GM19351 (cell line): ENCODE measurements around the gene ACO2.
"Not testable (repeated sequence)": the region's sequence is repeated elsewhere in the genome, so short reads cannot be mapped to it uniquely, and the experiment has no call there.

Source experiments
- ATAC-seq: cut with Tn5 transposase; IDR thresholded peaks from one replicate; pipeline ENCODE4 v1.9.1; 2021; ENCODE audit warnings: mild to moderate bottlenecking, moderate library complexity; ENCODE audit not compliant: unreplicated experiment

The ACO2 gene

DNA sequence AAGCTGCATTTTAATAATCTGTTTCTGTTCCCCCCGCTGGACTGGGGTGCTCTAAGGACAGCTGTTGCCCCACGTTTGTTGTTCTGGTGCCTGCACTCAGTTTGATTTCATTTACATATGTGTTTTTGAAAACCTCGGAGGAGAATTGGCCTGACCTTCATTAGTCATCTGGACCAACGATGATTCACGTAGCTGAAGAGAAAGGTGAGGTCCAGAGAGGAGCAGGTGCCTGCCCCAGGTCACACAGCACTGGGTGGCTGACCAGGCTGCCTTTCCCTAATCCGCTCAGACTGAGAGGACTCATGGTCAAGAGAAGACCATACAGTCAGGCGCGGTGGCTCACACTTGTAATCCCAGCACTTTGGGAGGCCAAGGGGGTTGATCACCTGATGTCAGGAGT is 95.6 kb downstream of the ACO2 start:
- no peak for ATAC-seq

DNA sequence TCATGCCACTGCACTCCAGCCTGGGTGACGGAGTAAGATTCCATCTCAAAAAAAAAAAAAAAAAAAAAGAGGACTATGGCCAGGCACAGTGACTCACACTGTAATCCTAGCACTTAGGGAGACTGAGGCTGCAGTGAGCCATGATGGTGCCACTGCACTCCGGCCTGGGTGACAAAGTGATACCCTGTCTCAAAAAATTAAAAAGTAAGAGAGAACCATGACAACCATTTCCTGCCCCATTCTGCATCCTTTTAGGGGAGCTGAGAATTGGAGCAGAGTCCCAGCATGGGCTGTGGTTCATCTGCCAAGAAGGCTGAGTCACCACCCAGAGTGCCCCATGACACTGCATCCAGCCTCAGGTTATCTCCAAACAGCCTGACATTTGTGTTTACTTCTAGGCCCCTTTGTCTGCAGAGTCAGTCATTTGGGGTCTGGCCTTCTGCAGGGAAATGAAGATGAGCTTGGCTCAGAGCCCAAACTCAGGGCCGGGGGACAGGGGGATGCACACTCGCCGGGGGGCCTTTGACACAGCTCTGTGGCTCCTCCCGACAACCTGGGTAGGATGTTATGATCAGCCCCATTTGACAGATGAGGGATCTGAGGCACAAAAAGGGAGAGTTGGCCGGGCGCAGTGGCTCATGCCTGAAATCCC is 96.6 kb downstream of the ACO2 start:
- ATAC-seq: no peak

DNA sequence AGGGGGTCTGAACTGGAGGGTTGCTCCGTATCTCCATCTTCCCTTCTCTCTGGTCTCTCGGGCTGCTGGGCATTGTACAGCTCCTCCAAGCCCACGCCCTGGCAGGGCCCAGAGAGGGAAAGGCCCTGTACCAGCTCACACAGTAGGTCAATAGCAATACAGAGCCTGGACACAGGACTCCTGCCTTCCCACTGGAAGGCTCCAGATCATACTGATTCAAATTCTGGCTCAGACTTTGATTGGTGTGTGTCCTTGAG is 98.5 kb downstream of the ACO2 start:
- ATAC-seq: no peak

DNA sequence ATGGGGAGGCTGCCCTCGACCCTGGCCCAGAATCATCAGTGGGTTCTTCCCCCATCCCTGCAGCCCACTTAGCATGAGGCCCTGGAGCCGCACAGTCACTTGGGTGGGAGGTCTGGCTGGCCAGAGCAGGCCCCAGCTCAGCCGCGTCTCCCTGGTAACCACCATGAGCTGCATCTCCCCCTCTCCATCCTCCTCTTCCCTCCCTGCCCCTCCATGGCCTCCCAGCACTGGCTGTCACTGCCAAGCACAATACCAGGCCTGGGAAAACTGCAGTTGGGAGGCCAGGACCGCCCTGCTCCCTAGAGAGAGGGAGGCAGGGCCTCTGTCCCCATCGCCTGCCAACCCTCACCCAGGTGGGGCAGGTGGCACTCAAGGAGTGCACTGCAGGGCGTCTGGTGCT is 99.9 kb downstream of the ACO2 start:
- no peak for ATAC-seq

DNA sequence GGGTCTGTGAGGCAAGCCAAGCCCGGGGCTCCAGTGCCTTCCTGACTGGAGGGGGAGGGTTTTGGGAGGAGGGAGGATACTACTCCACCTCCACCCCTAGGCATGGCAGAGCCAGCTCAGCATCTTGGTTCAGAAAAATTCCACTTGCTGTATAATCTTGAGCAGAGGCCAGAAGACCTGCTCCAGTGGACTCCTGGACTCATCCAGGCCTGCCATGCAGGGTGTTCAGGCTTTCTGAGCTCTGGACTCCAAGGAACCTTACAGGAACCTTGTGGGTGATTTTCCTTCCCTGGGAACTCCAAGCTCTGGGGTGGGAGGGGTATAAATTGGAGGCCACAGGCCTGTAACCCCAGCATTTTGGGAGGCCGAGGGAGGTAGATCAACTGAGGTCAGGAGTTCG is 101.3 kb downstream of the ACO2 start:
- ATAC-seq: no peak

DNA sequence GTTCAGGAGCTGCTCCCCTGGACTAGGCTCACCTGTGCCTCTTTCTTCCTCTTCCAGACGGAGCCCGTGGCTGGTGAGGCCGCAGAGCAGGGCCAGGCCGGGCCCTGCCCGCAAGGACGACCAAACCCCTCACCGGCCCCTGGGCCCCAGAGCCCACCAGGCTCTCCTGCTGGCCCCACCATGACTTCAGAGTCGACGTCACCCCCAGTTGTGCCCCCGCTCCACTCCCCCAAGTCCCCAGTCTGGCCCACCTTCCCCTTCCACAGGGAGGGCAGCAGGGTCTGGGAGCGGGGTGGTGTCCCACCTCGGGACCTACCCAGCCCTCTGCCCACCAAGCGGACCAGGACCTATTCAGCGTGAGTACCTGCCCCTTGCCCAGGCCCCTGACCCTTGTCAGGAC is 102.9 kb downstream of the ACO2 start:
- no peak for ATAC-seq

DNA sequence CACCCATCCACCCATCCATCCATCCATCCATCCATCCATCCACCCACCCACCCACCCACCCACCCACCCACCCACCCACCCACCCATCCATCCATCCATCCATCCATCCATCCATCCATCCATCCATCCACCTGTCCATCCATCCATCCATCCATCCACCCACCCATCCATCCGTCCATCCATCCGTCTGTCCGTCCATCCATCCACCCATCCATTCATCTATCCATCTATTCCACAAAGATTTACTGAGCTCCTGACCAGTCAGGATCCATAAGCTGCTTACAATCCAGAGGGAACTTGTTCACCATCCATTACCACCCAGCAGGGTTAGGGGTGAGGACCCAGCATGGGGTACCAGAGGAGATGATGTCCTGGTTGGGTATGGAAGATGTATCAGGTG is 103.4 kb downstream of the ACO2 start:
- not testable (repeated sequence) for ATAC-seq

DNA sequence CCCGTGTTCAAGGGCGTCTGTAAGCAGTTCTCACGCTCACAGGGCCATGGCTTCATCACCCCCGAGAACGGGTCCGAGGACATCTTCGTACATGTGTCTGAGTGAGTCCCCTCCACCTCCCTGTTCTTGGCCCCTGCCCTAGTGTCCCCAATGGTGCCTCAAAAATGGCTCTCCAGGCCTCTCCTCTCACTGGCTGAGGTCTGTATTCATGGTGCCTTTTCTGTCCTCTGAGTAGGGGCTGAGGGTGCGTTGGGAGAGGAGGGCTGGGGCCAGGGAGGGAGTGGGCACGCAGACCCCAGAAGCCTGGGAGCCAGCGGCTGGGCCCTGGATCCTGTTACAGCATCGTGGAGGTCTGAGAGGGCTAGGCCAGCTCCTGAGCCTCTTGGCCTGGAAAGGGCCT is 104.8 kb downstream of the ACO2 start:
- no peak for ATAC-seq

DNA sequence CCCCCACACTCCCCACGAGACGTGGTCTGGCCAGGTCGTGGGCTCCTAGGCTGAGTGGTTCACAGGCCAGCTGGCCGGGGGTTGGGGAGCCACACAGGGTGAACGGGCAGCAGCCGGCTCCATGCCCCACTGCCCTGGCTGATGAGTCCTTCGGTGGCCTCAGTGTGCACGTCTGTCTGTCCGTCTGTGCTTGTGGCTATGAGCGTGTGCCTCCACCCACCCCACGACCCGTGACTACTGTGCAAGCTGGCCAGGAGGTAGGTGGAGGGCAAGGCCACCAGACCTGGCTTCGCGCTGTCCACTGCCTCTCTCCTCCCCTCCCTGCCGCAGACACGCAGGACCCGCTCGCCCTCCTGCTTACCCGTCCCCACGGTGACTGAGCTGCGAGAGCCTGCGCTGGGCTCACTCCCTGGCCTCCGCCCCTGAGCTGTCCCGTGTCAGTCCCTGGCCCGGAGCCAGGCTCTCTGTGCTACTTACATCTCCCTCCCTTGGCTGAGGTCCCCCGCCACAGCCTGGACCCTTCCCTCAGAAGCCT is 106.0 kb downstream of the ACO2 start:
- ATAC-seq: no peak

DNA sequence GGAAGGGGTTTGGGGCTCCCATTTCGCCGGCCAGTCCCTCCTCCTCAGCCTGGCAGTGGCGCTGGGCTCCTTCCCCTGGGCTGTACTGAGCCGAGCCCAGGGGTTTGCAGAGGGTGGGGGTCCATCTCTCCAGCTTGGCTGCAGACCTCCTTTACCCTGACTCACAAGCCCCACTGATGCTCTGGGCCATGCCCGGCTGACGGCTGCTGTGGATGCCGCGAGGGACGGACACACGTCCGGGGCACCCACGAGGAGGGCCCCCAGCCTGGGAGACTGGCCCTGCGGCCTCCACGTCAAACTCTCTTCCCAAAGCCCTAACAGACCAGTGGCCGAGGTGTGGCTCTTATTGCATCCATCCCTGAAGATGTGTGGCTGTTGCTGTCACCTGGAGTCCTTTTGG is 106.6 kb downstream of the ACO2 start:
- ATAC-seq: no peak

DNA sequence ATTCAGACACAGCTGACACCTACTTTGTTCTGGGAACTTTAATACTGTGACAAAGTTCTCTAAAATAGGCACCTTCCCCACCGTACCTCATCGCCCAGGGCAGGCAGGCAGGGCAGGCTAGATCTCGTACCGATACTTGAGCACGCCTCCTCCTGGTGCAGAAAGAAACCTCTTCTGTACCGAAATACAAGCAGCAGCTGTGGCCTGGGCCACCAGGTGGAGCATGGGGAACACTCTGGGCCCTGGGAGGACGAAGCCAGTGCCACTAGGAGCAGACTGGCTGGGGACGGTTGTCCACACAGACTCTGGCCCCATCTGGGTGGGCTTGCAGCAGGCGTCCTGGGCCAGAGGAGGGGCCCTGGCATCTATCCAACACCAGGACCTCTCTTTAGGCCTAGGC is 108.0 kb downstream of the ACO2 start:
- ATAC-seq: no peak

DNA sequence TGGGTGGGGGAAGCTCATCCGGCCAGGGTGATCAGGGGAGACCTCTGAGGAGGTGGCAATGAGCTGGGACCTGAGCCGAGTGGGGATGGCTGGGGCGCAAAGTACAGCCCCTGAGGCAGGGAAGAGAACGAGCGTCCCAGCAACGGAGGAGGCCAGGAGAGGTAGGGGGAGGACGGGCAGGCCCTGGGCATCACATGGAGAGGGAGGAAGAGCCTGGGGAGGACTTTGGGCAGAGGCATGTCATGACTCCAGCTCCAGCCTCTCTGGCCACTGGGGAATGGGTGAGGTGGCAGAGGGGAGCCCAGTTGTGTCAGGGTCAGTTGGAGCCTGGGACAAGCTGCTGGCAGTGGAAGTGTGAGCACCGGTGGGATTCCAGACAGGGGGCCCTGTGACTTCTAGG is 109.2 kb downstream of the ACO2 start:
- ATAC-seq: no peak
